GM12873 (cell line): ENCODE data around the gene AWAT1.

Experiments
- TF ChIP-seq, protein P1 (sequence below): IDR thresholded peaks from 2 replicates; pipeline ENCODE4 v1.5.1; 2012; ENCODE audit warnings: low read depth, mild to moderate bottlenecking, moderate library complexity, low read length, control low read depth; ENCODE audit not compliant: insufficient read depth; ENCODE audit errors: missing control alignments

Gene AWAT1

GRCh38 chrX:70268034-70268433 is 33.6 kb downstream of the AWAT1 start, which contains the start of gene ARR3:
TSS of gene ARR3 (plus strand) at chrX:70268334. CDS start at chrX:70269386, 1,052 bp downstream.
- TF ChIP-seq, protein P1, sequence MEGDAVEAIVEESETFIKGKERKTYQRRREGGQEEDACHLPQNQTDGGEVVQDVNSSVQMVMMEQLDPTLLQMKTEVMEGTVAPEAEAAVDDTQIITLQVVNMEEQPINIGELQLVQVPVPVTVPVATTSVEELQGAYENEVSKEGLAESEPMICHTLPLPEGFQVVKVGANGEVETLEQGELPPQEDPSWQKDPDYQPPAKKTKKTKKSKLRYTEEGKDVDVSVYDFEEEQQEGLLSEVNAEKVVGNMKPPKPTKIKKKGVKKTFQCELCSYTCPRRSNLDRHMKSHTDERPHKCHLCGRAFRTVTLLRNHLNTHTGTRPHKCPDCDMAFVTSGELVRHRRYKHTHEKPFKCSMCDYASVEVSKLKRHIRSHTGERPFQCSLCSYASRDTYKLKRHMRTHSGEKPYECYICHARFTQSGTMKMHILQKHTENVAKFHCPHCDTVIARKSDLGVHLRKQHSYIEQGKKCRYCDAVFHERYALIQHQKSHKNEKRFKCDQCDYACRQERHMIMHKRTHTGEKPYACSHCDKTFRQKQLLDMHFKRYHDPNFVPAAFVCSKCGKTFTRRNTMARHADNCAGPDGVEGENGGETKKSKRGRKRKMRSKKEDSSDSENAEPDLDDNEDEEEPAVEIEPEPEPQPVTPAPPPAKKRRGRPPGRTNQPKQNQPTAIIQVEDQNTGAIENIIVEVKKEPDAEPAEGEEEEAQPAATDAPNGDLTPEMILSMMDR = no peak

DNA sequence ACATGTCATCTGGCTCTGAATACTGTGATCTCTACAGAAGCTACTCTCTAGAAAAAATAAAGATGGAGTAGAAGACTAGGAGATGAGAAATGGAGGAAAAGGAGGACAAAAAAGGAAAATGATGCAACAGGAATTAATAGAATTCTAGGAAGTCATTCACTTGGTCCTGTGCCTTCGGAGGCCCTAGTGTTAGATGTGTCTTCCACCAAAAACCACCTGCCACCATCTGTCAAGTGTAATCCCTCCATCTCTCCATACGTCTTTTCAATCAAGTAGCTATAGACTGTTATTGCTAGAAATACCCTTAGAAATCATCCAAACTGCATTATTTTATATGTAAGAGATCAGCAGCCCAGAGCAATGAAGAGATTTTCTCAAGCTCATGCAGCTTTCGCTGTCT is 44.6 kb downstream of the AWAT1 start:
- TF ChIP-seq, protein P1 = no peak

GRCh38 chrX:70280573-70280972 is 46.1 kb downstream of the AWAT1 start:
- TF ChIP-seq, protein P1 = no peak

DNA sequence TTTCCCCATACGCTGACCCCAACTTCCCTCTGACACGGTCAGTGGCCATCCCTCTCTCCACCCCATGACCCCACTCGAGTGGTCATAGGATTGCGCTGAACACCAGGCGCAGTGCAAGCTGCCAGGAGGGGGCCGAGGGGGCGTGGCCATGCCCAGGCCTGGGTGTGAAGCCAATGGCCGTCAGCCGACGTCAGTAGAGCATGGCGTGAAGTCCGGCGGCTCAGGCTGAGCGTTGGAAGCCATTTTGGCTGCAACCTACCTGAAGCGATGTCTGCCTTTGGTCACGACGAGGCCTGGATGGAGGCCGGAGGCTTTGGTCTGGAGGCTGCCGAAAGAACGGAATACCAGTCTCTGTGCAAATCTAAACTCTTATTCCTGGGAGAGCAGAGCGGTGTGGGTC is 47.5 kb downstream of the AWAT1 start, which contains the start of gene RAB41:
Gene RAB41 (plus strand): TSS at position 222 of the 400 bp plus-strand sequence. CDS start 46 bp downstream, at position 268.
- TF ChIP-seq, protein P1 = no peak

DNA sequence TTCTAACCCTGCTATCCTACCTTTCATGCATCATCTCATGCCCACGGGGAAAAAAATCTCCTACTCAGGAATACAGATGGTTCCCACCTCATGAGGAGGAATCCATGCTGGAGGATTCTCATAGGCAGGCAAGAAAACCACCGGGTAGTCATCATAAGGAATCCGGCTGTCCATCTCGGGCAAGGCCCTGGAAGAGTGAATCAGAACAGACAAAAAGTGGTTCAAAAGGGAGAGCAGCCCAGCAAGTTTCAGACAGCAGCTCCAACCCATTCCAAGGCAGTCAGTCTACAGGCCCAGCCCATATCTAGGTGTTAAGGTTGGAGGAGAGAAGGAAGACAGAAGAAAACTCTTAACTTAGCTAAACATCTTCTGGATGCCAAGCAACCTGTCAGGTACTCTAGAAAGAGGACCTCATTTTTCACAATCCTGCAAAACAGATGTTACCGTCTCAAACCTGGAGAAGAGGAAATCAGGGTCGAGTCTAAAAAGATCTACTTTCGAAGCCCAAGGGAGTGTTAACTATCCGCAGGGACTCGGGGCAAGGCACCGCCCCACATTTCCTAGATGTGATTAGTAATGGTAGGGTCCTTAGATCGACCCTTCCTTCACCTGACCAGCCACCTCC is 54.8 kb downstream of the AWAT1 start:
- TF ChIP-seq, protein P1 = no peak
